NCI-H2029 treated with DMSO at 0.1 percent for 48 hours (cell line): Measurements from ENCODE around the gene SPATA31D1.
"Not testable (repeated sequence)": the region's sequence is repeated elsewhere in the genome, so short reads cannot be mapped to it uniquely, and the experiment has no call there.

ENCODE experiments used
- DNase-seq: peaks from one replicate; lab custom pipeline; 2025; lab: John Stamatoyannopoulos, UW

Gene SPATA31D1

GRCh38 chr9:81988472-81988871 is at the start of gene SPATA31D1:
SPATA31D1 (plus strand) TSS chr9:81988772; CDS start chr9:81988819, 47 bp downstream.
- not testable (repeated sequence) for DNase-seq

- DNase-seq = not testable (repeated sequence)
These were observed 45.2 kb upstream of the SPATA31D1 start, which contains the start of gene SPATA31D3 for GRCh38 chr9:81943393-81943792. SPATA31D3 (plus strand) TSS chr9:81943500; CDS start chr9:81943586, 86 bp downstream.

GRCh38 chr9:81948650-81949049 is 39.9 kb upstream of the SPATA31D1 start:
- DNase-seq = not testable (repeated sequence)

- DNase-seq = no peak
These were observed 35.5 kb upstream of the SPATA31D1 start for GRCh38 chr9:81953096-81953495.

GRCh38 chr9:81955625-81956024 is 32.9 kb upstream of the SPATA31D1 start:
- DNase-seq = no peak

- peak; percentile 38 for DNase-seq
These were observed 24.1 kb upstream of the SPATA31D1 start for GRCh38 chr9:81964218-81965171.

GRCh38 chr9:81968026-81968425 is 20.5 kb upstream of the SPATA31D1 start:
- DNase-seq = no peak

- no peak for DNase-seq
These were observed 18.6 kb upstream of the SPATA31D1 start for GRCh38 chr9:81969971-81970370.

- no peak for DNase-seq
These were observed 16.8 kb upstream of the SPATA31D1 start for GRCh38 chr9:81971727-81972126.

- DNase-seq = no peak
These were observed 13.8 kb upstream of the SPATA31D1 start for GRCh38 chr9:81974764-81975163.

- DNase-seq = no peak
These were observed 12.2 kb upstream of the SPATA31D1 start for GRCh38 chr9:81976351-81976750.

GRCh38 chr9:81979196-81979595 is 9.4 kb upstream of the SPATA31D1 start:
- no peak for DNase-seq

- DNase-seq = no peak
These were observed 8.0 kb upstream of the SPATA31D1 start for GRCh38 chr9:81980568-81980967.

- no peak for DNase-seq
These were observed 6.7 kb upstream of the SPATA31D1 start for GRCh38 chr9:81981883-81982282.

- no peak for DNase-seq
These were observed 3.6 kb upstream of the SPATA31D1 start for GRCh38 chr9:81984928-81985327.

- no peak for DNase-seq
These were observed 2.5 kb upstream of the SPATA31D1 start for GRCh38 chr9:81986051-81986450.

GRCh38 chr9:81989700-81990099 is 1.1 kb downstream of the SPATA31D1 start:
- DNase-seq = no peak

GRCh38 chr9:81993656-81994055 is 5.1 kb downstream of the SPATA31D1 start:
- no peak for DNase-seq

- DNase-seq = peak; percentile 78
These were observed 11.2 kb downstream of the SPATA31D1 start for GRCh38 chr9:81999806-82000205.

- DNase-seq = no peak
These were observed 22.1 kb downstream of the SPATA31D1 start for GRCh38 chr9:82010711-82011110.

GRCh38 chr9:82011133-82011532 is 22.6 kb downstream of the SPATA31D1 start:
- no peak for DNase-seq

GRCh38 chr9:82012276-82012675 is 23.7 kb downstream of the SPATA31D1 start:
- DNase-seq = no peak

GRCh38 chr9:82020331-82020730 is 31.8 kb downstream of the SPATA31D1 start:
- DNase-seq = no peak
